CD4-positive, alpha-beta memory T cell (primary cell): ENCODE measurements around the gene TCF4. TPM values are rescaled to one million over a fixed set of nuclear protein-coding genes. Genes with fewer than 3 reads are reported as not detected.

Source experiments
- CTCF ChIA-PET: fragments of 350-600 bp; sonication (Branson Sonifier 250); formaldehyde crosslinking; loops from one replicate; lab custom pipeline; 2021; ENCODE audit warnings: inconsistent platforms; ENCODE audit not compliant: partially characterized antibody; lab: Charles Lee
- POLR2A ChIA-PET: fragments of 350-600 bp; sonication (Branson Sonifier 250); formaldehyde crosslinking; loops from one replicate; lab custom pipeline; 2021; ENCODE audit not compliant: partially characterized antibody; lab: Charles Lee
- DNase-seq, 5 donors: peaks; one replicate each; pipeline versions ENCODE4 v3.0.0 to v3.0.0-alpha.2; 2020 to 2022; ENCODE audit warnings: mixed read lengths in 1 of 5
- H3K27ac ChIP-seq: one replicate; pipeline ENCODE4 v1.7.0; 2013; ENCODE audit warnings: low read depth, low read length
- H3K27me3 ChIP-seq: 2 replicates; pipeline ENCODE4 v1.7.0; 2013; ENCODE audit warnings: mild to moderate bottlenecking, low read length, moderate library complexity; ENCODE audit not compliant: insufficient read depth
- H3K36me3 ChIP-seq: 2 replicates; pipeline ENCODE4 v1.7.0; 2013; ENCODE audit warnings: mild to moderate bottlenecking, low read length, moderate library complexity; ENCODE audit not compliant: insufficient read depth
- H3K4me1 ChIP-seq: 2 replicates; pipeline ENCODE4 v1.7.0; 2013; ENCODE audit warnings: mild to moderate bottlenecking, low read length, moderate library complexity; ENCODE audit not compliant: insufficient read depth
- H3K4me3 ChIP-seq, 2 donors: one replicate each; pipeline ENCODE4 v1.7.0; 2013; ENCODE audit warnings: low read length in 2 of 2, mild to moderate bottlenecking in 1 of 2
- H3K9me3 ChIP-seq, 2 donors: one replicate each; pipeline ENCODE4 v1.7.0; 2013; ENCODE audit warnings: low read length in 2 of 2, control low read depth in 1 of 2; ENCODE audit not compliant: control insufficient read depth in 1 of 2
- H3K27ac Mint-ChIP-seq, 7 donors: one replicate each; pipeline ENCODE4 v1.8.0; 2020 to 2021; ENCODE audit warnings: mixed read lengths in 7 of 7, mild to moderate bottlenecking in 6 of 7, inconsistent platforms in 3 of 7, moderate library complexity in 3 of 7
- H3K27me3 Mint-ChIP-seq, 2 donors: one replicate each; pipeline ENCODE4 v1.8.0; 2020 to 2021; ENCODE audit warnings: mixed read lengths in 2 of 2
- H3K36me3 Mint-ChIP-seq, 2 donors: one replicate each; pipeline ENCODE4 v1.8.0; 2020 to 2021; ENCODE audit warnings: mixed read lengths in 2 of 2, inconsistent platforms in 1 of 2, mild to moderate bottlenecking in 1 of 2
- H3K4me1 Mint-ChIP-seq, 4 donors: one replicate each; pipeline ENCODE4 v1.8.0; 2020 to 2021; ENCODE audit warnings: mixed read lengths in 4 of 4, mild to moderate bottlenecking in 1 of 4
- H3K4me3 Mint-ChIP-seq, 8 donors: one replicate each; pipeline ENCODE4 v1.8.0; 2020 to 2021; ENCODE audit warnings: mixed read lengths in 8 of 8, mild to moderate bottlenecking in 7 of 8, moderate library complexity in 6 of 8, inconsistent platforms in 3 of 8
- H3K9me3 Mint-ChIP-seq, 8 donors: one replicate each; pipeline ENCODE4 v1.8.0; 2020 to 2021; ENCODE audit warnings: mixed read lengths in 8 of 8, mild to moderate bottlenecking in 5 of 8, inconsistent platforms in 3 of 8, moderate library complexity in 1 of 8
- intact Hi-C: fragments of 100-400 bp; cut with micrococcal nuclease; formaldehyde crosslinking; loops from one replicate; pipeline ENCODE4 v1.15.1; 2023
- polyA plus RNA-seq, 2 donors: library from polyadenylated mRNA; unstranded; fragments of 300-500 nt; fragmentation: Illumina TruSeq; gene quantifications; one replicate each; pipeline ENCODE4 v1.2.3, GENCODE V29; 2021
- total RNA-seq, 2 experiments: library from RNA; stranded (reverse); gene quantifications; one replicate each; pipeline ENCODE4 v1.2.3, GENCODE V29; 2021

TCF4 gene
- total and polyA plus RNA-seq, 4 experiments from 2014 or later = 0.11 to 2.2 (median 0.76) TPM

DNA sequence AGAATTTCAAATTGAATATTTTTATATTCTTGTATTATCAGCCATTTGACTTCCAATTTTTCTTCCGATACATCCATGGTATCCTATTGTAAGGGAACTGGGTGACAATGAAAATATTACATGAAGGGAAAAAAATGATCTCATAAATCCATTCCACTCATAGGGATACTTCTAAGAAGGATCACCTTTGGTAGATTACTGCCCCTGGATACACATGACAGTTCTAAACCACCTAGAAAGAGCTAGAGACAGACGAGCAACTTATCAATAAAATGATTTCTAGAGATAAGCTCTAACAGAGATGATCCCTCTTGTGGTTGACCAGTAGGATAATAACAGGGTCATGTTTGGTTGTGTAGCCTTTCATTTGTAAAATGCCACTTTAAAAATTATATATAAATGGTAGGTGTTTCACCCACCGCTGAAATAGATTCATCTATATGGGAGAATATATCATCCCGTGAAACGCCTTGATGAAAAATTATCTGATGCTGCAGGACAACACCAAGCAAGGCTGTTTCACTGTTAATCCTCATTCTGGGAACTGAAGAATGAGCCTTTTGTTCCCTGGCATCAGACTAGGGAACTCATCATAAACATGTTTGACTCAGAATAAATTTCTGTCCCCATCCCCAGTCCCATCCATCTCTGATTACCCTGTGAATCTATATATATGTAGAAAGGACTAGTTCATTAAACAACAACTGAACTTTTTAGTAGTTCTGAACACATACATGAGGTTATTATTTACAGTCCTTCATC, 180.0 kb downstream of the TCF4 start:
- Mint-ChIP-seq H3K4me1 (no peaks in the 10 kb centered on the region), H3K27ac (no peak overlapping the region), H3K9me3 (peaks cover 0 to 3% (median 0%) of the 10 kb centered on the region in 8 donors), H3K36me3 (no peaks in the 10 kb centered on the region), H3K4me3 (no peak overlapping the region), H3K27me3 (peaks cover 0 to 2% of the 10 kb centered on the region in 2 donors)
- ChIA-PET POLR2A (no interaction called here), CTCF (no interaction called here)
- Histone ChIP-seq H3K4me1 (no peaks in the 10 kb centered on the region), H3K36me3 (no peaks in the 10 kb centered on the region), H3K27ac (no peak overlapping the region), H3K9me3 (no peaks in the 10 kb centered on the region), H3K27me3 (no peaks in the 10 kb centered on the region), H3K4me3 (no peak overlapping the region)
- intact Hi-C loops = no loop called here
- DNase-seq = no peak

DNA sequence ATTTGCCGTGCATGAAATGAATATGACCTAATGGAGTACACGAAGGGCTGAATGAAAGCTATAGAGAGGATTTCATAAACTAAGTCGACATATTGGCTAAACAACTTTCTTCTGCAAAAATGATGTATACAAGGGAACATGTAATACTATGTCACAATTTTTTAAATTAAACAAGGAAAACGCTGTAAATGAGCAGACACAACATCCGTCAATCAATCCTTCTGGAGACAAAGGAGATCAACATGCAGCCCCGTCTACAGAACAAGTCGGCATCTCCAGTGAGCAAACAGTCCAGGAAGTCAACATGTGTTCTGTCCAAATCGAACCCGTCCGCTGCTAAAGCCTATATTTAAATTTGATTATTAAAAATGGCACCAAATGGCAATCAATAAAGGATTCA, 180.8 kb downstream of the TCF4 start:
- no peak for DNase-seq
- Histone ChIP-seq H3K36me3 (no peaks in the 10 kb centered on the region), H3K9me3 (no peaks in the 10 kb centered on the region), H3K27me3 (no peaks in the 10 kb centered on the region), H3K4me1 (no peaks in the 10 kb centered on the region), H3K4me3 (no peak overlapping the region), H3K27ac (no peak overlapping the region)
- Mint-ChIP-seq H3K4me1 (no peaks in the 10 kb centered on the region), H3K27ac (no peak overlapping the region), H3K27me3 (peaks cover 0 to 2% of the 10 kb centered on the region in 2 donors), H3K36me3 (no peaks in the 10 kb centered on the region), H3K4me3 (no peak overlapping the region), H3K9me3 (peaks cover 0 to 3% (median 0%) of the 10 kb centered on the region in 8 donors)
- intact Hi-C loops = no loop called here
- CTCF ChIA-PET = interaction anchor here (1.5 kb wide), 1 partner anchor 9 kb away, joined by 5 read pairs; no protein-coding TSS in a partner anchor
- POLR2A ChIA-PET = no interaction called here

DNA sequence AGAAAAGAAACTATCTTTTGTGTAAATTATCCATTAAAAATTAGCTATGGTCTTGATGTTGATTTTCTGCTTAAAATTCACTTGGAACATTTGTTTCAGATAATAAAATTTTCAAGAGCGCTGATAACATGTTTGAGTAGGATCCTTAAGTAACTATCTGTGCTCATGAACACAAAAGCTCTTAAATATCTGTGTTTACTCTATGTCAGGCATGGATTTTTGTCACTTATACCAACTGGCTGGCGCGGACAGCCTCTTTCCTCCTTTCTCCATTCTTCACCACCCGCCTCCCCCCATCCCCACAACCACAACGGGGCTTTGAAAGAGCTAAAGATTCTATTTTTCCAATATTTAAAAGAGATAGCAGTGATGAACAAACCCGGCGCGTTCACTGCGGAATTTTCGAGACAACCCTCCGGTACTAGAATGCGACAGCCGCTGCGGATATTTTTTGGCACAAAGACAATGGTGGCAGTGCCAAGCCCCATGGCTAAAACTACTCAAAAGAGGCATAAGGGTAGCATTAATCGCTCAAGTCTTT, 181.5 kb downstream of the TCF4 start:
- Histone ChIP-seq H3K9me3 (no peaks in the 10 kb centered on the region), H3K36me3 (no peaks in the 10 kb centered on the region), H3K27ac (no peak overlapping the region), H3K27me3 (no peaks in the 10 kb centered on the region), H3K4me3 (no peak overlapping the region), H3K4me1 (no peaks in the 10 kb centered on the region)
- H3K27me3 Mint-ChIP-seq = peaks cover 0 to 2% of the 10 kb centered on the region in 2 donors
- no peak overlapping the region for H3K4me3 Mint-ChIP-seq
- H3K4me1 Mint-ChIP-seq = no peaks in the 10 kb centered on the region
- ChIA-PET POLR2A (no interaction called here), CTCF (interaction anchor here (1.5 kb wide), 1 partner anchor 10 kb away, joined by 5 read pairs; no protein-coding TSS in a partner anchor)
- intact Hi-C loops = no loop called here
- H3K9me3 Mint-ChIP-seq = peaks cover 0 to 3% (median 0%) of the 10 kb centered on the region in 8 donors
- H3K36me3 Mint-ChIP-seq = no peaks in the 10 kb centered on the region
- DNase-seq = no peak
- H3K27ac Mint-ChIP-seq = no peak overlapping the region

DNA sequence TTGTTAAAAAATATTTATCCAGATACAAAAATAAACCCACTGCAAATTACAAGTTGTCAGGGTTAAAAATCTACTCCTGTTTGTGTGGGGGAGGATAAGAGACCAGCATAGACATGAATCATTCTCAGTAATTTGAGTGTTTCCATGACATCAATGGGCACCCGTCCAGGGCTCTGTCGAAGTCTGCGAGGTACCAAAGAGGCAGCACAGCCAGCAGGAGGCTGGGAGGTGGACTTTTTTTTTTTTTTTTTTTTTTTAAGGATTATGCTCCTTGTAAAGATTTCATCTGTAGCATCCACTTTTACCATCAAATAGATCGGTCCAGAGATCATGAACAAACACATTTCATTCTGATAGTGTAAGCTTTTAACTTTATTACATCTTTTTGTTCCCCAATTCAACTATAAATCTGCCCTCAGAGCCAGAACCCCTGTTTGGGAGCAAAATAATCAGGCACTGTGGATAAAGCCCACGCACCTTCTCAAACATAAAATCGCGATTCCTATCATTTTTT, 182.0 kb downstream of the TCF4 start:
- no peak overlapping the region for H3K27ac Mint-ChIP-seq
- intact Hi-C loops = no loop called here
- CTCF ChIA-PET = interaction anchor here (1.5 kb wide), 1 partner anchor 10 kb away, joined by 5 read pairs; no protein-coding TSS in a partner anchor

DNA sequence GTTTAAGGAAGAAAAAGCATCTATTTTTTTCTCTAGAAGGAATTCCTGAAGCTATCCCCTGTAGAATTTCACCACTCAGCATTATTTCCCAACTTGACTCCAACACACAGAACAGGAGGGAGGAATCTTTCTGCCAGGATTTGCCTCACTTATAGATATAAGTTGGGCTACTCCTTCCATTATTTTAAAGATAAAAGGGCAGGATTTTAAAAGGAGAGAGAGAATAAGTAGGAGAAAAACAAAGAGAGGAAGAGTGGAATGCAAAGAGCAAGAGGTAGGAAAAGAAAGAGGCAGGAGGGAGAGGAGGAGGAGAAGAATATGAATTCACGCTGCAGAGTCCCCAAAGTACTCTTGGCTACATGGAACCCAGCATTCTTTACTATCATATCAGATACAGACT, 182.5 kb downstream of the TCF4 start:
- no peaks in the 10 kb centered on the region for H3K36me3 Mint-ChIP-seq
- no peaks in the 10 kb centered on the region for H3K4me1 Mint-ChIP-seq
- no peak overlapping the region for H3K27ac Mint-ChIP-seq
- H3K4me3 Mint-ChIP-seq = no peak overlapping the region
- Histone ChIP-seq H3K36me3 (no peaks in the 10 kb centered on the region), H3K27ac (no peak overlapping the region), H3K4me3 (no peak overlapping the region), H3K4me1 (no peaks in the 10 kb centered on the region), H3K27me3 (no peaks in the 10 kb centered on the region), H3K9me3 (no peaks in the 10 kb centered on the region)
- peaks cover 0 to 3% (median 0%) of the 10 kb centered on the region in 8 donors for H3K9me3 Mint-ChIP-seq
- DNase-seq = no peak
- POLR2A ChIA-PET = no interaction called here
- H3K27me3 Mint-ChIP-seq = peaks cover 0 to 2% of the 10 kb centered on the region in 2 donors
- CTCF ChIA-PET = interaction anchor here (0.7 kb wide), 1 partner anchor 10 kb away, joined by 4 read pairs; no protein-coding TSS in a partner anchor
- intact Hi-C loops = no loop called here

More for the DNA sequence above, 182.0 kb downstream of the TCF4 start:
- Mint-ChIP-seq H3K9me3 (peaks cover 0 to 3% (median 0%) of the 10 kb centered on the region in 8 donors), H3K4me3 (no peak overlapping the region), H3K4me1 (no peaks in the 10 kb centered on the region), H3K27me3 (peaks cover 0 to 2% of the 10 kb centered on the region in 2 donors), H3K36me3 (no peaks in the 10 kb centered on the region)
- no peak for DNase-seq
- Histone ChIP-seq H3K9me3 (no peaks in the 10 kb centered on the region), H3K4me3 (no peak overlapping the region), H3K27ac (no peak overlapping the region), H3K4me1 (no peaks in the 10 kb centered on the region), H3K27me3 (no peaks in the 10 kb centered on the region), H3K36me3 (no peaks in the 10 kb centered on the region)
- POLR2A ChIA-PET = no interaction called here

DNA sequence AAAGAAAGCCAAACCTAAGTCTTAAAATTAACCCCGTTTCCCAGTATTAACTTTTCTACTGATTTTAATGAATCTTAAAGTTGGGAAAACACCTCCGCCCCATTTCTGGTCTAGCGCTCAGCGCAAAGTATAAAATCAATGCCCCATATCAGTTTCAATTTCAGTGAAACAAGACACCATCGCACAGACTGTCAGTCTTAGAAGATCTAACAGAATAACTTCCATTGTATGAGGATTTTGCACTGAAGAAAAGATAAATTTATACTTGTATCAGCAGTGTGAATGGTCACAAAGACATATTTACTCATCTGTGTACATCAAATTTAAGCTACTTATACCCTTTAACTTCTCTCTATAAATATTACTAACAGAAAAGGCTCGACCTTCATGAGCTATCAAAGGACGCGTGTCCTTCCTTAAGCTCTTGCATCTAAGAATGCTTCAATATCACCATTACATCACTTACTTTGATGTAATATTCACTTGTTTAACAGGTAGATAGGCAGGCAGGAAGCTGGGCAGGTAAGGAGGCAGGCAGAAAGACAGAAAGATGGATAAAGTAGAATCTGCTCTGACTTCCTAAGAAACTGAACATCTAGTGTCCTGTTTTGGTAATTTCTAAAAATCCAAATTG, 183.0 kb downstream of the TCF4 start:
- Histone ChIP-seq H3K27ac (no peak overlapping the region), H3K27me3 (no peaks in the 10 kb centered on the region), H3K36me3 (no peaks in the 10 kb centered on the region), H3K4me1 (no peaks in the 10 kb centered on the region), H3K4me3 (no peak overlapping the region), H3K9me3 (no peaks in the 10 kb centered on the region)
- H3K9me3 Mint-ChIP-seq = no peaks in the 10 kb centered on the region
- ChIA-PET CTCF (interaction anchor here (0.7 kb wide), 1 partner anchor 10 kb away, joined by 4 read pairs; no protein-coding TSS in a partner anchor), POLR2A (no interaction called here)
- H3K27ac Mint-ChIP-seq = no peak overlapping the region
- intact Hi-C loops = no loop called here
- no peak overlapping the region for H3K4me3 Mint-ChIP-seq
- no peaks in the 10 kb centered on the region for H3K4me1 Mint-ChIP-seq
- no peaks in the 10 kb centered on the region for H3K36me3 Mint-ChIP-seq
- no peak for DNase-seq
- H3K27me3 Mint-ChIP-seq = peaks cover 0 to 2% of the 10 kb centered on the region in 2 donors
